ENCODE measurements around the gene SF3B3. TPM values are rescaled to one million over a fixed set of nuclear protein-coding genes. Genes with fewer than 3 reads are reported as not detected.

SF3B3 gene
- total RNA-seq, 1 experiment from 2014 or later: 253 TPM

DNA sequence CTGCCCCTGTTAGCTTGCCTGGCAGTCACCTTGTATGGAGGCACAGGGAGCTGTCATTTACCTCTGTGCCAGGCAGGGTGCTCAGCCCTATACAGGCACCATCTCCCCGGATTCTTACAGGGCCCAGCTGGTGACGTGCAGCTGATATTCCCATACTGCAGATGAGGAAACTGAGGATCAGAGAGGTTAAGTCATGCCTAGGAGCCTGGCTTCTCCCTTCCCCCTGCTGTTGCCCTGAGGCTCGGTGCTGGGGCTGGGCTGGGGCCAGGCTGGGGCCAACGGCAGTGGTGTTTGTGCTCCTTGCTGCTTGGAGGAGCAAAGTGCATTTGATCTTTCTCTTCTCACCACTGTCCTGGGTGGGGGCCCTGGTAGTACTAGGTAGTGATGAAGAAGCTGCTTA is 68.0 kb downstream of the SF3B3 start:
- Histone ChIP-seq H3K36me3 (ENCODE audit: control insufficient read depth, insufficient read depth, low read length) (no peaks in the 10 kb centered on the region), H3K4me3 (ENCODE audit: low read depth in 2 of 2, low read length in 2 of 2) (no peak overlapping the region), H3K9me3 (ENCODE audit: control insufficient read depth, insufficient read depth, low read depth, low read length) (no peaks in the 10 kb centered on the region), H3K27ac (ENCODE audit: low read length) (peak overlapping the region; percentile 79), H3K27me3 (ENCODE audit: control insufficient read depth, insufficient read depth, low read length) (no peaks in the 10 kb centered on the region), H3K4me1 (ENCODE audit: control insufficient read depth, insufficient read depth, low read length) (peaks cover 24% of the 10 kb centered on the region)
- in situ Hi-C loops (cut with HindIII; ENCODE audit: low pct_unique_long_range_greater_than_20kb, low sequenced_read_pairs) (no loop called here), intact Hi-C loops (cut with micrococcal nuclease; ENCODE audit: unreplicated experiment) (loop anchor here (10.0 kb wide), 1 partner anchor 53 kb away; the partner anchor contains the start of gene IL34)
- CTCF ChIA-PET: no interaction called here
- BruUV-seq (replicated peaks): no TSS peak
- ATAC-seq (peak; percentile 58), DNase-seq (ENCODE audit: low read depth, low spot score) (no peak)
- POLR2A ChIA-PET: interaction anchor here (0.7 kb wide), 1 partner anchor 21 kb away, joined by 13 read pairs; no protein-coding TSS in a partner anchor
- TF ChIP-seq, protein P1, sequence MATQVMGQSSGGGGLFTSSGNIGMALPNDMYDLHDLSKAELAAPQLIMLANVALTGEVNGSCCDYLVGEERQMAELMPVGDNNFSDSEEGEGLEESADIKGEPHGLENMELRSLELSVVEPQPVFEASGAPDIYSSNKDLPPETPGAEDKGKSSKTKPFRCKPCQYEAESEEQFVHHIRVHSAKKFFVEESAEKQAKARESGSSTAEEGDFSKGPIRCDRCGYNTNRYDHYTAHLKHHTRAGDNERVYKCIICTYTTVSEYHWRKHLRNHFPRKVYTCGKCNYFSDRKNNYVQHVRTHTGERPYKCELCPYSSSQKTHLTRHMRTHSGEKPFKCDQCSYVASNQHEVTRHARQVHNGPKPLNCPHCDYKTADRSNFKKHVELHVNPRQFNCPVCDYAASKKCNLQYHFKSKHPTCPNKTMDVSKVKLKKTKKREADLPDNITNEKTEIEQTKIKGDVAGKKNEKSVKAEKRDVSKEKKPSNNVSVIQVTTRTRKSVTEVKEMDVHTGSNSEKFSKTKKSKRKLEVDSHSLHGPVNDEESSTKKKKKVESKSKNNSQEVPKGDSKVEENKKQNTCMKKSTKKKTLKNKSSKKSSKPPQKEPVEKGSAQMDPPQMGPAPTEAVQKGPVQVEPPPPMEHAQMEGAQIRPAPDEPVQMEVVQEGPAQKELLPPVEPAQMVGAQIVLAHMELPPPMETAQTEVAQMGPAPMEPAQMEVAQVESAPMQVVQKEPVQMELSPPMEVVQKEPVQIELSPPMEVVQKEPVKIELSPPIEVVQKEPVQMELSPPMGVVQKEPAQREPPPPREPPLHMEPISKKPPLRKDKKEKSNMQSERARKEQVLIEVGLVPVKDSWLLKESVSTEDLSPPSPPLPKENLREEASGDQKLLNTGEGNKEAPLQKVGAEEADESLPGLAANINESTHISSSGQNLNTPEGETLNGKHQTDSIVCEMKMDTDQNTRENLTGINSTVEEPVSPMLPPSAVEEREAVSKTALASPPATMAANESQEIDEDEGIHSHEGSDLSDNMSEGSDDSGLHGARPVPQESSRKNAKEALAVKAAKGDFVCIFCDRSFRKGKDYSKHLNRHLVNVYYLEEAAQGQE (IDR thresholded peaks at IDR 0.05; ENCODE audit: insufficient read depth in 1 of 2, low read depth in 2 of 2, low read length in 1 of 2): no peak
- TF ChIP-seq POLR2AphosphoS5 (IDR thresholded peaks at IDR 0.05; ENCODE audit: low read depth, low read length) (no peak), TCF7L2 (IDR thresholded peaks at IDR 0.05; ENCODE audit: low read depth, low read length) (no peak), SIN3A (IDR thresholded peaks at IDR 0.05; ENCODE audit: borderline replicate concordance, insufficient read depth, low read depth, low read length) (no peak)
- TF ChIP-seq, protein P2, sequence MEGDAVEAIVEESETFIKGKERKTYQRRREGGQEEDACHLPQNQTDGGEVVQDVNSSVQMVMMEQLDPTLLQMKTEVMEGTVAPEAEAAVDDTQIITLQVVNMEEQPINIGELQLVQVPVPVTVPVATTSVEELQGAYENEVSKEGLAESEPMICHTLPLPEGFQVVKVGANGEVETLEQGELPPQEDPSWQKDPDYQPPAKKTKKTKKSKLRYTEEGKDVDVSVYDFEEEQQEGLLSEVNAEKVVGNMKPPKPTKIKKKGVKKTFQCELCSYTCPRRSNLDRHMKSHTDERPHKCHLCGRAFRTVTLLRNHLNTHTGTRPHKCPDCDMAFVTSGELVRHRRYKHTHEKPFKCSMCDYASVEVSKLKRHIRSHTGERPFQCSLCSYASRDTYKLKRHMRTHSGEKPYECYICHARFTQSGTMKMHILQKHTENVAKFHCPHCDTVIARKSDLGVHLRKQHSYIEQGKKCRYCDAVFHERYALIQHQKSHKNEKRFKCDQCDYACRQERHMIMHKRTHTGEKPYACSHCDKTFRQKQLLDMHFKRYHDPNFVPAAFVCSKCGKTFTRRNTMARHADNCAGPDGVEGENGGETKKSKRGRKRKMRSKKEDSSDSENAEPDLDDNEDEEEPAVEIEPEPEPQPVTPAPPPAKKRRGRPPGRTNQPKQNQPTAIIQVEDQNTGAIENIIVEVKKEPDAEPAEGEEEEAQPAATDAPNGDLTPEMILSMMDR (IDR thresholded peaks at IDR 0.05): no peak

DNA sequence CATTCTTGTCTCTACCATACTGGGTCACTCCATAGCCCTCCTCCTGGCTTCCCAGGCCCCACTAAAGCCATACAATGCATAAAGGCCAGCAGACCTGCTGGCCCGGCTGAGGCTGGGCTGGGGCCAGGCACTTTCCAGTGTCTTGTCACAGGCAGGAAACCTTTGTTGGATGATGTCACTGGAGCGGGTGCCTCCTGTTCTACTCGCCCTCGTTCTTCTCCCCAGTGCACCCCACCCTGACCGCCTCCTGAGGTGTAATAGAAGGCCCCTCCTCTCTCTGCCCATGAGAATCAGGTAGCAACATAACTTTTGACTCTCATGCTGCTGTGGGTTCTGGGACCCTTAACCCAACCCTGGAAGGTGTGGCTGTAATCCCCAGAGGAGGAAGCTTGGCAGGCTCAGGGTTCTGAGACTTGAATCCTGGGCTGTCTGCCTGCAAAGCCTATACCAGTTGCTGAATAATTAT is 68.5 kb downstream of the SF3B3 start:
- Histone ChIP-seq H3K9me3 (ENCODE audit: control insufficient read depth, insufficient read depth, low read depth, low read length) (no peaks in the 10 kb centered on the region), H3K27ac (ENCODE audit: low read length) (peak overlapping the region; percentile 79), H3K4me1 (ENCODE audit: control insufficient read depth, insufficient read depth, low read length) (peaks cover 24% of the 10 kb centered on the region), H3K4me3 (ENCODE audit: low read depth in 2 of 2, low read length in 2 of 2) (no peak overlapping the region), H3K27me3 (ENCODE audit: control insufficient read depth, insufficient read depth, low read length) (no peaks in the 10 kb centered on the region), H3K36me3 (ENCODE audit: control insufficient read depth, insufficient read depth, low read length) (no peaks in the 10 kb centered on the region)
- TF ChIP-seq POLR2AphosphoS5 (IDR thresholded peaks at IDR 0.05; ENCODE audit: low read depth, low read length) (no peak), TCF7L2 (IDR thresholded peaks at IDR 0.05; ENCODE audit: low read depth, low read length) (no peak), SIN3A (IDR thresholded peaks at IDR 0.05; ENCODE audit: borderline replicate concordance, insufficient read depth, low read depth, low read length) (no peak)
- TF ChIP-seq, protein P1 (IDR thresholded peaks at IDR 0.05; ENCODE audit: insufficient read depth in 1 of 2, low read depth in 2 of 2, low read length in 1 of 2): no peak
- TF ChIP-seq, protein P2 (IDR thresholded peaks at IDR 0.05): no peak
- in situ Hi-C loops (cut with HindIII; ENCODE audit: low pct_unique_long_range_greater_than_20kb, low sequenced_read_pairs) (no loop called here), intact Hi-C loops (cut with micrococcal nuclease; ENCODE audit: unreplicated experiment) (loop anchor here (10.0 kb wide), 1 partner anchor 53 kb away; the partner anchor contains the start of gene IL34)
- ChIA-PET CTCF (interaction anchor here (0.5 kb wide), 1 partner anchor 236 kb away, joined by 4 read pairs; no protein-coding TSS in a partner anchor), POLR2A (interaction anchor here (0.6 kb wide), 1 partner anchor 204 kb away, joined by 11 read pairs; no protein-coding TSS in a partner anchor)
- no peak for DNase-seq (ENCODE audit: low read depth, low spot score)
- ATAC-seq: peak; percentile 46; the same call in 1 of the 2 replicates
- BruUV-seq (replicated peaks): no TSS peak
